ENCODE data around the gene MGAT5. TPM values are rescaled to one million over a fixed set of nuclear protein-coding genes. Genes with fewer than 3 reads are reported as not detected.

MGAT5 gene
- total and polyA plus RNA-seq, 3 experiments from 2014 or later = 6.4 to 42.4 (median 40.9) TPM

DNA sequence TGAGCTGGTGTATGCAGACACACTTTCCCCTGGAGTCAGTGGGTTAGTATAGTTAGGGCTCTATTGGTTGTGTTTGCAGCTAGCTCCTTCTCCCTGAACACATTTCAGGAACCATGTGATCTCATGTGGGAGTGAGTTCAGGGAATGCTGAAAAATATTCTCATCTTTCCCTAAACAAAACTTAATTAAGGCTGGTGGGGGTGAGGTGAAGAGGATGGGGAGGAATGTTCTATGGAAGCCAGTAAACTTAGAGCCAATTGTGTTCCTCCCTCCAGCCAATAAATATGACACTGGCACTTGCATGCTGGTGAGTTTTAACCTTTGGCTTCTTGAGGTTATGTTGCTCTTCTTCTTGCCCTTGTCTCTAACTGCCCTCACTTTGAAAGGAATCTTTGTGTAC lies 952 bp downstream of the MGAT5 start:
- ChIA-PET POLR2A (no interaction called here), CTCF (interaction anchor here (1.3 to 1.7 kb wide), 3 partner anchors 9 to 136 kb away, joined by 3 to 7 read pairs (median 4); no protein-coding TSS in a partner anchor)
- H3K4me3 Mint-ChIP-seq = no peak overlapping the region
- no peaks in the 10 kb centered on the region for H3K9me3 Mint-ChIP-seq
- Histone ChIP-seq H3K4me1 (ENCODE audit: insufficient read depth, low read length) (peaks cover 78% of the 10 kb centered on the region), H3K36me3 (ENCODE audit: insufficient read depth, low read length) (peaks cover 6% of the 10 kb centered on the region), H3K27ac (ENCODE audit: low read depth, low read length) (no peak overlapping the region), H3K9me3 (ENCODE audit: low read length) (no peaks in the 10 kb centered on the region), H3K4me3 (ENCODE audit: low read length) (no peak overlapping the region), H3K27me3 (ENCODE audit: insufficient read depth, low read length, poor library complexity, severe bottlenecking) (no peaks in the 10 kb centered on the region)
- peaks cover 74 to 96% (median 95%) of the 10 kb centered on the region in 3 donors for H3K4me1 Mint-ChIP-seq
- H3K27ac Mint-ChIP-seq = peak overlapping the region in 1 of 8 donors; percentile 32
- no peak for DNase-seq
- peaks cover 4 to 22% (median 12%) of the 10 kb centered on the region in 3 donors for H3K36me3 Mint-ChIP-seq
- H3K27me3 Mint-ChIP-seq = no peaks in the 10 kb centered on the region

DNA sequence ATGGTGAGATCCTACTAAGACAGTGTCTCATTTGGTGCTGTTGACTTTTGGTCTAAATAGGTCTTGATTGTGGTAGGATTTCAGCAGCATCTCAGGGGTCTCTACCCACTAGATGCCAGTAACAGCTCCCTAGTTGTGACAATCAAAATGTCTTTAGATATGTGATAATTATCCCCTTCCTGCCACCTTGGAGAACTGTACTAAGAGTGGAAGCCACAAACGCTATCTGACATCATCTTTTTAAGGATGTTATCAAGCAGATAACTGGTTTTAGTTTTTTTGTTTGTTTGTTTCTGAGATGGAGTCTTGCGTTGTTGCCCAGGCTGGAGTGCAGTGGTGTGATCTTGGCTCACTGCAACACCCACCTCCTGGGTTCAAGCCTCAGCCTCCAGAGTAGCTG lies 3.1 kb downstream of the MGAT5 start:
- no peak for DNase-seq
- Histone ChIP-seq H3K27me3 (ENCODE audit: insufficient read depth, low read length, poor library complexity, severe bottlenecking) (no peaks in the 10 kb centered on the region), H3K27ac (ENCODE audit: low read depth, low read length) (no peak overlapping the region), H3K36me3 (ENCODE audit: insufficient read depth, low read length) (peaks cover 6% of the 10 kb centered on the region), H3K4me1 (ENCODE audit: insufficient read depth, low read length) (peaks cover 79% of the 10 kb centered on the region), H3K4me3 (ENCODE audit: low read length) (no peak overlapping the region), H3K9me3 (ENCODE audit: low read length) (no peaks in the 10 kb centered on the region)
- POLR2A ChIA-PET = interaction anchor here (0.6 kb wide), 1 partner anchor 92 kb away, joined by 4 read pairs; no protein-coding TSS in a partner anchor
- Mint-ChIP-seq H3K9me3 (no peaks in the 10 kb centered on the region), H3K4me3 (peak overlapping the region in 3 of 7 donors; percentile 22 to 41 (median 34)), H3K36me3 (peaks cover 4 to 29% (median 12%) of the 10 kb centered on the region in 3 donors), H3K4me1 (peaks cover 75 to 98% (median 95%) of the 10 kb centered on the region in 3 donors), H3K27me3 (no peaks in the 10 kb centered on the region), H3K27ac (peak overlapping the region in 5 of 8 donors; percentile 38 to 82 (median 51))
- CTCF ChIA-PET = interaction anchor here (1.6 kb wide), 2 partner anchors 16 to 18 kb away, joined by 5 read pairs; no protein-coding TSS in a partner anchor

DNA sequence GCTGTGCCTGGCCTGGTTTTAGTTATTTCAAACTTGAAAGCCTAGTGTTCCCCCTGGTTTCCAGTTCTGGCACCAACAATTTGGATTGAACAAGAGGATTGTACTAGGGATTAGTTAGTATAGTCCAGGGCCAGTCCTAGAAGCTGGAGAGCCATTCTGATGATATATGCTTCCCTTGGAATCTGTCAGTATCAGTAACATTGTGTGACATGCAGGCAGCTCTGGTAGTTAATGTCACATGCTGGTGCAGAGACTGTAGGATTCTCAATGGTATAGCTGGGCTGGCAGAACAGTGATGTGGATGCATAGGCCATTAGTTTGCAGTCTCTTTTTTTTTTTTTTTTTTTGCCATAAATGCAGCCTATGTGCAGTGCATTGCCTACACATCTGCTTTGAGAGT lies 3.6 kb downstream of the MGAT5 start:
- Mint-ChIP-seq H3K9me3 (no peaks in the 10 kb centered on the region), H3K4me3 (peak overlapping the region in 1 of 7 donors; percentile 29), H3K4me1 (peaks cover 73 to 98% (median 94%) of the 10 kb centered on the region in 3 donors), H3K27ac (peak overlapping the region in 5 of 8 donors; percentile 5 to 82 (median 51)), H3K27me3 (no peaks in the 10 kb centered on the region), H3K36me3 (peaks cover 4 to 29% (median 12%) of the 10 kb centered on the region in 3 donors)
- POLR2A ChIA-PET = interaction anchor here (0.6 kb wide), 1 partner anchor 93 kb away, joined by 4 read pairs; no protein-coding TSS in a partner anchor
- DNase-seq = no peak
- Histone ChIP-seq H3K36me3 (ENCODE audit: insufficient read depth, low read length) (peaks cover 6% of the 10 kb centered on the region), H3K4me1 (ENCODE audit: insufficient read depth, low read length) (peaks cover 79% of the 10 kb centered on the region), H3K27ac (ENCODE audit: low read depth, low read length) (no peak overlapping the region), H3K9me3 (ENCODE audit: low read length) (no peaks in the 10 kb centered on the region), H3K27me3 (ENCODE audit: insufficient read depth, low read length, poor library complexity, severe bottlenecking) (no peaks in the 10 kb centered on the region), H3K4me3 (ENCODE audit: low read length) (no peak overlapping the region)
- CTCF ChIA-PET = interaction anchor here (1.6 kb wide), 1 partner anchor 17 kb away, joined by 5 read pairs; no protein-coding TSS in a partner anchor

DNA sequence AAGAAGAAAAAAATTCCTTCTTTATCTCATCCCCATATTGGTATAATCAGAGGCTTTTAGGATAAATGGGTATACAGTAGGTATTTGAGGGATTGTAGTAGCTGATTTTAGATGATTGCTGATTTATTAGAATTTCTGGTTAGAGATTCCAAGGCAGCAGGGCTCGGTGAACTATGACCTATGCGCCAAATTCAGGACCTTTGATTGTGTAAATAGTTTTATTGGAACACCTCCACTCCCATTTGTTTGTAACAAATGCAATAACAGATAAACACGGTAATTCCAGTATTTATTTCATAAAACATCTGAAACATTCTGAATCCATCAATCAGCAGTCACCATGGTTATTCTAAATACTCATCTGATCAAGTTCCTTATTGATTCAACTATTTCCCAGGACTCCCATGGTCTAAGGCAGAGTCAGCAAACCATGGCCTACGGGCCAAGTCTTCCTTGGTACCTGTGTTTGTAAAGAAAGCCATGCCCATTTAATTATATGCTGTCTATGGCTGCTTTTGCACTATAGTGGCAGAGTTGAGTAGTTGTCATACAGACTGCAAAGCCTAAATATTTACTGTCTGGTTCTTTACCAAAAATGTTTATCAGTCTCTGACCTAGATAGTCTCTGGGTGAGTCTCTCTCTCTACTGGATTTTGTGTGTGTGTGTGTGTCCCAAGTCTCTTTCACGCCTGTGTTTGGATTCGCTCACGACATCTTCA lies 4.3 kb downstream of the MGAT5 start:
- Mint-ChIP-seq H3K4me3 (peak overlapping the region in 6 of 7 donors; percentile 46 to 82 (median 68)), H3K9me3 (no peaks in the 10 kb centered on the region), H3K27ac (peak overlapping the region; percentile 6 to 91 (median 82)), H3K27me3 (no peaks in the 10 kb centered on the region), H3K4me1 (peaks cover 74 to 98% (median 94%) of the 10 kb centered on the region in 3 donors), H3K36me3 (peaks cover 4 to 32% (median 13%) of the 10 kb centered on the region in 3 donors)
- H3K27ac ChIP-seq (ENCODE audit: low read depth, low read length) = no peak overlapping the region
- POLR2A ChIA-PET = no interaction called here
- H3K4me3 ChIP-seq (ENCODE audit: low read length) = peak overlapping the region; percentile 6
- peaks cover 6% of the 10 kb centered on the region for H3K36me3 ChIP-seq (ENCODE audit: insufficient read depth, low read length)
- H3K27me3 ChIP-seq (ENCODE audit: insufficient read depth, low read length, poor library complexity, severe bottlenecking) = no peaks in the 10 kb centered on the region
- CTCF ChIA-PET = interaction anchor here (1.6 kb wide), 1 partner anchor 18 kb away, joined by 5 read pairs; no protein-coding TSS in a partner anchor
- no peak for DNase-seq
- H3K9me3 ChIP-seq (ENCODE audit: low read length) = no peaks in the 10 kb centered on the region
- peaks cover 77% of the 10 kb centered on the region for H3K4me1 ChIP-seq (ENCODE audit: insufficient read depth, low read length)

DNA sequence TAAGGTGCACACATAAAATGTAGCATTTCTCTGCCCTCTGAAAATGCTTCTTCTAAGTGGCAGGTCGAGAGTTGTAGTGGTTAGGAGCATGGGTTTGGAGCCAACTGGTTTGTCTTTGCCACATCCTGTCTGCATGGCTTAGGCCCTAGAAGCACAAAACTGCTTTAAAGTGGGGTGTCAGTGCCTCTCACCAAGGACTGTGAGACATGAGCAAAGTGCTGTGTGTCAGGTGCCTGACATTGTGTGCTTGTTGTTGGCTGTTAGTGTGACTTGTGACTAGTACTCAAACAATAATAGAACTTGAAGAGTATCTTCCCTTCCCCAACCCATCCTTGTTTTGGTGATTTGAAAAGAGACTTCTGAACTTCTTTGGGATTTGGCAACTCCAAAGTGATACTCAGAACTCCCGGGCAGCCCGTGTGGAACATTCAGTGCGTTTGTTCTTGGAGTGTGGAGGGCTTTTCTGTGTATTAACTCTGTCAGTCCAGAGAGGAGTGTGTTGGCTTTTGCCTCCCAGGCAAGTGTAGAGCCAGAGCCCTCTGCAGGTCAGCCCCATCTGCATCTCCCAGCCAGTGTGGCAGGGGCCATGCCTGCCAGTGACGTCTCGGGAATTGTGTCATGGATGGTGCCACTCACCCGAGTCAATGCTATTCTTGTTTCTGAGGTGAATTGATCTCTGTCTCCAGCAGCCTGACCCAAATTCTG lies 5.0 kb downstream of the MGAT5 start:
- ChIA-PET CTCF (no interaction called here), POLR2A (no interaction called here)
- Mint-ChIP-seq H3K4me3 (peak overlapping the region in 6 of 7 donors; percentile 36 to 82 (median 68)), H3K27ac (peak overlapping the region; percentile 6 to 91 (median 82)), H3K9me3 (no peaks in the 10 kb centered on the region), H3K36me3 (peaks cover 4 to 29% (median 11%) of the 10 kb centered on the region in 3 donors), H3K27me3 (no peaks in the 10 kb centered on the region), H3K4me1 (peaks cover 67 to 95% (median 92%) of the 10 kb centered on the region in 3 donors)
- DNase-seq = peak; percentile 30 to 82 (median 64)
- H3K27me3 ChIP-seq (ENCODE audit: insufficient read depth, low read length, poor library complexity, severe bottlenecking) = no peaks in the 10 kb centered on the region
- H3K4me3 ChIP-seq (ENCODE audit: low read length) = peak overlapping the region; percentile 6
- H3K36me3 ChIP-seq (ENCODE audit: insufficient read depth, low read length) = peaks cover 6% of the 10 kb centered on the region
- H3K27ac ChIP-seq (ENCODE audit: low read depth, low read length) = no peak overlapping the region
- H3K4me1 ChIP-seq (ENCODE audit: insufficient read depth, low read length) = peaks cover 73% of the 10 kb centered on the region
- no peaks in the 10 kb centered on the region for H3K9me3 ChIP-seq (ENCODE audit: low read length)

DNA sequence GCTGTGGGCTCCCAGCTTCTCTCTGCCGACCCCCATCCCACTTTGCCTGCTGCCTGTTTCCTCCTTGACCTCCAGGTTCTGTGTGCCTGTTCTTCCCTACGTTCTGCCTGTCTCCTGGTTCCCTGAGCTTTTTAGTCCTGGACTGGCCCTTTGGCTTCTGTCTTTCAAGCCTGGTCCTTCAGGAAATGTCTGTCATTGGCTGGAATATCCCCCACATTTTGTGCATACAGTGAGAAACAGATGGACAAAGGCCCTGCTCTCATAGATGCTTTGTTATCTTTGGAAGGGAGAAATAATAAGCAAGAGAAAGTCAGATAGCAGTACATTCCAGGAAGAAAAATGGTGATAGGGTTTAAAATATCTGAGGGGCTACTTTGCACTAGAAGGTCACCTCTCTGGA lies 5.7 kb downstream of the MGAT5 start:
- DNase-seq = no peak
- no peak overlapping the region for H3K4me3 ChIP-seq (ENCODE audit: low read length)
- POLR2A ChIA-PET = no interaction called here
- no peaks in the 10 kb centered on the region for H3K9me3 Mint-ChIP-seq
- H3K27me3 ChIP-seq (ENCODE audit: insufficient read depth, low read length, poor library complexity, severe bottlenecking) = no peaks in the 10 kb centered on the region
- CTCF ChIA-PET = interaction anchor here (4.3 kb wide), 1 partner anchor 14 kb away, joined by 15 read pairs; no protein-coding TSS in a partner anchor
- no peaks in the 10 kb centered on the region for H3K36me3 ChIP-seq (ENCODE audit: insufficient read depth, low read length)
- H3K9me3 ChIP-seq (ENCODE audit: low read length) = no peaks in the 10 kb centered on the region
- H3K36me3 Mint-ChIP-seq = peaks cover 4 to 22% (median 5%) of the 10 kb centered on the region in 3 donors
- H3K27ac Mint-ChIP-seq = peak overlapping the region in 4 of 8 donors; percentile 50 to 91 (median 70)
- peaks cover 68% of the 10 kb centered on the region for H3K4me1 ChIP-seq (ENCODE audit: insufficient read depth, low read length)
- no peak overlapping the region for H3K27ac ChIP-seq (ENCODE audit: low read depth, low read length)
- no peaks in the 10 kb centered on the region for H3K27me3 Mint-ChIP-seq
- H3K4me3 Mint-ChIP-seq = peak overlapping the region in 3 of 7 donors; percentile 28 to 30 (median 29)
- H3K4me1 Mint-ChIP-seq = peaks cover 65 to 88% (median 85%) of the 10 kb centered on the region in 3 donors

DNA sequence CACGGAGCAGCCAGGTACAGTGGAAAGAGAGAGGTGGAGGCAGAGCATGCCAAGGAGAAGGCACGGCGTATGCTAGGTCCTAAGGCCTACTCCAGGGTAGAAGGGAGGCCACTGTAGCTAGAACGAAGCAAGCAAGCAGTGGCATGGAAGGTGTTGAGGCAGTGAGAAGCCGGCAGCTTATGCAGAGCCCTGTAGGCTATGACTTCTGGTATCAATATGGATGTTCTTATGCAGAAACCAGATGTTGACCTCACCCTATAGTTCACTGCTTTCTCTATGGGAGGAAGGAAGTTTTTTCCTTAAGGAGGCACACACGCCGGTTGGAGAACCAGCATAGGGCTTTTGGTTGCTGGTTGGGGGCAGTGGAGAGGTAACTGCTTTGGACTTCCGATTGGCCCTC lies 6.1 kb downstream of the MGAT5 start:
- Histone ChIP-seq H3K36me3 (ENCODE audit: insufficient read depth, low read length) (no peaks in the 10 kb centered on the region), H3K27me3 (ENCODE audit: insufficient read depth, low read length, poor library complexity, severe bottlenecking) (no peaks in the 10 kb centered on the region), H3K4me1 (ENCODE audit: insufficient read depth, low read length) (peaks cover 68% of the 10 kb centered on the region), H3K27ac (ENCODE audit: low read depth, low read length) (no peak overlapping the region), H3K4me3 (ENCODE audit: low read length) (no peak overlapping the region), H3K9me3 (ENCODE audit: low read length) (no peaks in the 10 kb centered on the region)
- Mint-ChIP-seq H3K9me3 (no peaks in the 10 kb centered on the region), H3K4me1 (peaks cover 63 to 85% (median 84%) of the 10 kb centered on the region in 3 donors), H3K27ac (peak overlapping the region in 3 of 8 donors; percentile 50 to 82 (median 59)), H3K36me3 (peaks cover 2 to 21% (median 5%) of the 10 kb centered on the region in 3 donors), H3K4me3 (peak overlapping the region in 2 of 7 donors; percentile 8 to 30), H3K27me3 (no peaks in the 10 kb centered on the region)
- CTCF ChIA-PET = interaction anchor here (1.0 to 4.3 kb wide), 3 partner anchors 14 to 113 kb away, joined by 3 to 15 read pairs (median 5); no protein-coding TSS in a partner anchor
- no peak for DNase-seq
- POLR2A ChIA-PET = no interaction called here

Measured in CD8-positive, alpha-beta memory T cell (primary cell).